COLO668 (cell line): ENCODE results near the gene MITF.

Experiments used
- DNase-seq: peaks from one replicate; lab custom pipeline; 2025; ENCODE audit not compliant: unreplicated experiment; lab: John Stamatoyannopoulos, UW

Gene MITF

GRCh38 chr3:70000028-70000410 is 260.8 kb downstream of the MITF start:
- no peak for DNase-seq

- DNase-seq: no peak
These were observed 261.4 kb downstream of the MITF start for GRCh38 chr3:70000563-70001081.

GRCh38 chr3:70003119-70003518 is 263.9 kb downstream of the MITF start:
- DNase-seq: no peak

GRCh38 chr3:70006089-70006488 is 266.8 kb downstream of the MITF start:
- no peak for DNase-seq

GRCh38 chr3:70010346-70010745 is 271.1 kb downstream of the MITF start:
- no peak for DNase-seq

GRCh38 chr3:70011582-70011981 is 272.3 kb downstream of the MITF start:
- DNase-seq: no peak
